K562 (cell line): ENCODE results near the gene SUSD3. TPM values are rescaled to one million over a fixed set of nuclear protein-coding genes. Genes with fewer than 3 reads are reported as not detected.

Experiments used
- ADNP ChIP-seq: fragments of 200-800 bp; sonication (Bioruptor generic); IDR thresholded peaks from 2 replicates; pipeline ENCODE4 v1.6.1; 2016; ENCODE audit warnings: missing genetic modification characterization, missing compliant biosample characterization
- CEBPB ChIP-seq: fragments of 450-650 bp; IDR thresholded peaks from 2 replicates; pipeline ENCODE4 v1.6.1; 2016; ENCODE audit warnings: missing genetic modification characterization, missing compliant biosample characterization
- CEBPG ChIP-seq, 3 experiments: fragments of 200-800 bp in 1 of 3; sonication (Bioruptor generic) in 1 of 3; sonication (generic) in 1 of 3; formaldehyde crosslinking in 1 of 3; IDR thresholded peaks in 2 of 3; conservative IDR thresholded peaks in 1 of 3; 2 replicates each; pipeline versions ENCODE4 v1.6.1 to v1.8.0; 2016 to 2022; ENCODE audit warnings: missing compliant biosample characterization in 2 of 3, missing genetic modification characterization in 2 of 3, mild to moderate bottlenecking in 1 of 3, missing genetic modification reagents in 1 of 3
- FIP1L1 ChIP-seq: fragments of 200-400 bp; formaldehyde crosslinking; IDR thresholded peaks from 2 replicates; pipeline ENCODE4 v1.6.1; 2018; ENCODE audit warnings: mild to moderate bottlenecking, low read depth, low read length; ENCODE audit not compliant: poor library complexity, severe bottlenecking
- FOXP1 ChIP-seq: sonication (generic); formaldehyde crosslinking; IDR thresholded peaks from 2 replicates; pipeline ENCODE4 v1.8.0; 2022; ENCODE audit warnings: mild to moderate bottlenecking, missing genetic modification reagents
- GTF3C2 ChIP-seq: IDR thresholded peaks from 3 replicates; pipeline ENCODE4 v1.6.1; 2011; ENCODE audit warnings: borderline replicate concordance, mild to moderate bottlenecking, moderate library complexity; ENCODE audit not compliant: insufficient read length; ENCODE audit errors: extremely low read depth
- HDAC6 ChIP-seq: IDR thresholded peaks from 2 replicates; pipeline ENCODE4 v1.6.1; 2012; ENCODE audit warnings: low read depth, mild to moderate bottlenecking, control low read depth, inconsistent platforms, low read length, moderate library complexity
- NCOA1 ChIP-seq: fragments of 450-650 bp; IDR thresholded peaks from 2 replicates; pipeline ENCODE4 v1.6.1; 2016; ENCODE audit warnings: low read depth
- NFIC ChIP-seq: fragments of 450-650 bp; IDR thresholded peaks from 2 replicates; pipeline ENCODE4 v1.6.1; 2017; ENCODE audit warnings: mild to moderate bottlenecking, inconsistent platforms
- PHB ChIP-seq: fragments of 250-450 bp; sonication (Bioruptor Pico); IDR thresholded peaks from 2 replicates; pipeline ENCODE4 v1.5.0; 2021
- PTRF ChIP-seq: fragments of 450-650 bp; IDR thresholded peaks from 2 replicates; pipeline ENCODE4 v1.6.1; 2016; ENCODE audit warnings: mild to moderate bottlenecking, missing genetic modification characterization, missing compliant biosample characterization
- SMAD2 ChIP-seq: fragments of 150-350 bp; IDR thresholded peaks from 2 replicates; pipeline ENCODE4 v1.6.1; 2014; ENCODE audit warnings: low read depth, mild to moderate bottlenecking, low read length
- TEAD2 ChIP-seq: fragments of 450-650 bp; IDR thresholded peaks from 2 replicates; pipeline ENCODE4 v1.6.1; 2016; ENCODE audit warnings: missing genetic modification characterization, control low read depth, missing compliant biosample characterization
- VEZF1 ChIP-seq: fragments of 200-800 bp; sonication (Bioruptor generic); IDR thresholded peaks from 2 replicates; pipeline ENCODE4 v1.6.1; 2017; ENCODE audit warnings: missing genetic modification characterization, missing compliant biosample characterization
- ZC3H11A ChIP-seq: IDR thresholded peaks from 2 replicates; pipeline ENCODE4 v1.6.1; 2012; ENCODE audit warnings: low read depth, low read length, improper control_type of control experiment
- ZNF175 ChIP-seq: fragments of 200-800 bp; sonication (Bioruptor generic); IDR thresholded peaks from 2 replicates; pipeline ENCODE4 v1.6.1; 2016; ENCODE audit warnings: low read depth, mild to moderate bottlenecking, missing genetic modification characterization, missing compliant biosample characterization
- ZNF583 ChIP-seq: fragments of 250-450 bp; sonication (Bioruptor Pico); IDR thresholded peaks from 2 replicates; pipeline ENCODE4 v1.4.0; 2020
- ZNF79 ChIP-seq: fragments of 250-450 bp; sonication (Bioruptor Pico); IDR thresholded peaks from 2 replicates; pipeline ENCODE4 v1.4.0; 2020; ENCODE audit warnings: low read depth, mild to moderate bottlenecking, moderate library complexity
- polyA plus RNA-seq, 8 experiments: library from polyadenylated mRNA; depleted of rRNA in 4 of 8; stranded (reverse) in 5 of 8; unstranded in 3 of 8; fragments of >200 nt; fragmentation: Nextera tagmentation in 2 of 8; fragmentation: Illumina TruSeq in 1 of 8; extraction: Ambion mirVana in 2 of 8; extraction: Trizol in 1 of 8; gene quantifications; 2 replicates each; pipeline versions ENCODE4 v1.2.1 to v1.2.3, GENCODE V29; 2011 to 2014; ENCODE audit warnings: inconsistent platforms in 1 of 8, missing spikeins in 1 of 8
- total RNA-seq, 7 experiments: library from RNA; depleted of rRNA in 6 of 7; stranded (reverse); fragments of >200 nt in 6 of 7; fragmentation: Illumina TruSeq in 2 of 7; extraction: Trizol in 2 of 7; gene quantifications; 2 replicates each; pipeline versions ENCODE4 v1.2.1 to v1.2.3, GENCODE V29; 2011 to 2021; ENCODE audit warnings: low replicate concordance in 1 of 7
- TF ChIP-seq, protein P1 (sequence below): fragments of 200-800 bp; sonication (Bioruptor generic); IDR thresholded peaks from 2 replicates; pipeline ENCODE4 v1.6.1; 2017; ENCODE audit warnings: missing genetic modification characterization, missing compliant biosample characterization
- TF ChIP-seq, protein P2 (sequence below): sonication (generic); formaldehyde crosslinking; IDR thresholded peaks from 2 replicates; pipeline ENCODE4 v1.8.1; 2023; ENCODE audit warnings: mild to moderate bottlenecking, missing genetic modification reagents

Gene SUSD3
- total and polyA plus RNA-seq, 9 of the 15 experiments (the other 6 are each of a cell fraction or from before 2014, with no cell fraction given): 1.3 to 21.7 (median 11.4) TPM

DNA sequence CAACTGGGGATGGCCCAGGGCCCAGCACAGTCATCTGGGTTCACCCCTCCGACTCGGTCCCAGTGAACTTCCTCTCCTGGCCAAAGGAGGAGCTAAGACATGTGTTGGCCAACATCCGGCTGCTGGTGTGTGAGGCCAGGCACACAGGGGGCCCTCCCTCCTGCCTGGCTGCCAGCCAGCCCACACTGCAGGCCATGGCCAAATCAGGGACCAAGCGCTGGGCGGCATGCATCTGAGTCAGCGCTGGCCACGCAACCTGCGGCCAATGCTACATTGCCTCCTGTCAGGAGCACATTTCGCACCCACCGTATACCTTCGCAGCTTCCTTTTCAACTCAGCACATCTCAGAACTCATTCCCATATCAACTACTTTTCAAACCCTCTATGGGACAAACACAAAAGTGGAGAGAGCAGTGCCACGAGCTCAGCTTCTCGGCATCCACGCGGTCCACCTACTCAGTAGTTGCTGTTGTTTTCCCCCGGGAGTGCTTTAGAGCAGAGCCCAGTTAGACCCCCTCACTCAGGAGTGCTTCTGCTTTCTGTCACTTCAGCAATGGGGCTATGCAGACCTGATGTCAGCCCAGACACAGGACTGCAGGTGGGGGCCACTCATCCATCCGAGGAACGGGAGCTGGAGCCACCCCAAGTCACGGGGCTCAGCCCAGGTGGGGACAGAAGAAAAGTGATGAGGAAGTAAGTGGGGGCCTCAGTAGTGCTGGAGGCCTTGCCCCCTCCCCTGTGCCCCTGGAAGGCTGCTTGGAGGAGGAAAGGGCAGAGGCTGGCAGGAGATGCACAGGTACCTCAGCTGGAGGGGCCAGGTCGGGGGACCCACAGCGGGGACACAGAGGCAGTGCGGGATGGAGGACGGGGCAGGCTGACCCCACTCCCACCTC is 61.7 kb downstream of the SUSD3 start (continued):
- TF ChIP-seq NFIC (peak; percentile 98), ZNF583 (CRISPR knock-in tag) (no peak), FOXP1 (peak; percentile 36; the same call in 1 of the 2 replicates), GTF3C2 (no peak), ZNF79 (CRISPR knock-in tag) (no peak), ADNP (tag) (no peak), FIP1L1 (no peak), CEBPG (CRISPR knock-in tag; IDR thresholded peaks at IDR 0.05) (peak; percentile 96), CEBPG (tag; conservative IDR thresholded peaks at IDR 0.05 in 1 of 2, IDR thresholded peaks at IDR 0.05 in 1 of 2) (peak; percentile 88 to 90), SMAD2 (no peak), ZC3H11A (no peak), CEBPB (peak; percentile 91), NCOA1 (no peak), VEZF1 (CRISPR knock-in tag) (peak; percentile 90), TEAD2 (no peak), ZNF175 (CRISPR knock-in tag) (peak; percentile 77), HDAC6 (no peak), PHB (CRISPR knock-in tag) (no peak), PTRF (tag) (no peak)
- TF ChIP-seq, protein P1, sequence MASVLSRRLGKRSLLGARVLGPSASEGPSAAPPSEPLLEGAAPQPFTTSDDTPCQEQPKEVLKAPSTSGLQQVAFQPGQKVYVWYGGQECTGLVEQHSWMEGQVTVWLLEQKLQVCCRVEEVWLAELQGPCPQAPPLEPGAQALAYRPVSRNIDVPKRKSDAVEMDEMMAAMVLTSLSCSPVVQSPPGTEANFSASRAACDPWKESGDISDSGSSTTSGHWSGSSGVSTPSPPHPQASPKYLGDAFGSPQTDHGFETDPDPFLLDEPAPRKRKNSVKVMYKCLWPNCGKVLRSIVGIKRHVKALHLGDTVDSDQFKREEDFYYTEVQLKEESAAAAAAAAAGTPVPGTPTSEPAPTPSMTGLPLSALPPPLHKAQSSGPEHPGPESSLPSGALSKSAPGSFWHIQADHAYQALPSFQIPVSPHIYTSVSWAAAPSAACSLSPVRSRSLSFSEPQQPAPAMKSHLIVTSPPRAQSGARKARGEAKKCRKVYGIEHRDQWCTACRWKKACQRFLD: peak; percentile 84
- TF ChIP-seq, protein P2, sequence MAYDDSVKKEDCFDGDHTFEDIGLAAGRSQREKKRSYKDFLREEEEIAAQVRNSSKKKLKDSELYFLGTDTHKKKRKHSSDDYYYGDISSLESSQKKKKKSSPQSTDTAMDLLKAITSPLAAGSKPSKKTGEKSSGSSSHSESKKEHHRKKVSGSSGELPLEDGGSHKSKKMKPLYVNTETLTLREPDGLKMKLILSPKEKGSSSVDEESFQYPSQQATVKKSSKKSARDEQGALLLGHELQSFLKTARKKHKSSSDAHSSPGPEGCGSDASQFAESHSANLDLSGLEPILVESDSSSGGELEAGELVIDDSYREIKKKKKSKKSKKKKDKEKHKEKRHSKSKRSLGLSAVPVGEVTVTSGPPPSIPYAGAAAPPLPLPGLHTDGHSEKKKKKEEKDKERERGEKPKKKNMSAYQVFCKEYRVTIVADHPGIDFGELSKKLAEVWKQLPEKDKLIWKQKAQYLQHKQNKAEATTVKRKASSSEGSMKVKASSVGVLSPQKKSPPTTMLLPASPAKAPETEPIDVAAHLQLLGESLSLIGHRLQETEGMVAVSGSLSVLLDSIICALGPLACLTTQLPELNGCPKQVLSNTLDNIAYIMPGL: no peak
